GM12892 (cell line): ENCODE measurements around the gene RDH8. TPM values are rescaled to one million over a fixed set of nuclear protein-coding genes. Genes with fewer than 3 reads are reported as not detected.

Experiments used
- DNase-seq: peaks from one replicate; pipeline ENCODE4 v3.0.0; 2011; ENCODE audit not compliant: insufficient read length
- FAIRE-seq: peaks from 2 replicates; lab custom pipeline; 2011; peaks lifted over from hg19 to GRCh38; lab: Jason Lieb, UNC
- POLR2A ChIP-seq: IDR thresholded peaks from 2 replicates; pipeline ENCODE4 v1.6.1; 2011; ENCODE audit warnings: low read depth, low read length, control low read depth
- POLR2AphosphoS5 ChIP-seq: IDR thresholded peaks from 2 replicates; pipeline ENCODE4 v1.6.1; 2011; ENCODE audit warnings: low read depth, low read length, control low read depth
- TAF1 ChIP-seq: IDR thresholded peaks from 2 replicates; pipeline ENCODE4 v1.6.1; 2011; ENCODE audit warnings: low read depth, mild to moderate bottlenecking, control low read depth, low read length, borderline replicate concordance
- polyA plus RNA-seq: library from polyadenylated mRNA; unstranded; fragments of >200 nt; gene quantifications from one replicate; pipeline ENCODE4 v1.2.1, GENCODE V29; 2012; ENCODE audit warnings: missing spikeins, inconsistent platforms; ENCODE audit not compliant: missing spikeins

RDH8 gene
- not detected for polyA plus RNA-seq

- DNase-seq: no peak
- TF ChIP-seq POLR2AphosphoS5 (no peak), POLR2A (no peak), TAF1 (no peak)
- FAIRE-seq: no peak
These were observed at the start of gene RDH8 for GRCh38 chr19:10013316-10013715. RDH8 (plus strand) TSS chr19:10013483; CDS start chr19:10013498, 15 bp downstream.

- no peak for TF ChIP-seq TAF1
- TF ChIP-seq POLR2A: no peak
- no peak for TF ChIP-seq POLR2AphosphoS5
- no peak for DNase-seq
- FAIRE-seq: no peak
These were observed 47.3 kb upstream of the RDH8 start for GRCh38 chr19:9966024-9966423.

GRCh38 chr19:9966448-9966847 is 46.8 kb upstream of the RDH8 start:
- no peak for TF ChIP-seq TAF1
- no peak for TF ChIP-seq POLR2A
- TF ChIP-seq POLR2AphosphoS5: no peak
- DNase-seq (no peak), FAIRE-seq (no peak)

DNA sequence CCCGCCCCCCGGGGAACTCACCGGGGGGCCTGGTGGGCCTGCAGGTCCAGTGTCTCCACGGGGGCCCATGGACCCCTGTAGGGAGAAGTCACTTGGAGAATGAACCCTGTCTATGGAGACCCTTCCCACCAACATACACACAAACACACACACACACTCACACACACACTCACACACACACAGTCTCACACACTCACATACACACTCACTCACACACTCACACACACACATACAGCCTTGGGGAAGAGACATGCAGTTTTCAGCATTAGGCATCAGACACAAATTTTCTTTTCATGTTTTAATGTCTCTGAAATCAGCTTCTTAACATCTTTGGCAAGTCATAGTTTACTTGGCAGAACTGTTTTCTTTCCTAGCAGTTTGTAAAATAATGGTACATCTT is 46.0 kb upstream of the RDH8 start:
- no peak for DNase-seq
- FAIRE-seq: no peak
- TF ChIP-seq POLR2A: no peak
- TF ChIP-seq POLR2AphosphoS5: no peak
- no peak for TF ChIP-seq TAF1

DNA sequence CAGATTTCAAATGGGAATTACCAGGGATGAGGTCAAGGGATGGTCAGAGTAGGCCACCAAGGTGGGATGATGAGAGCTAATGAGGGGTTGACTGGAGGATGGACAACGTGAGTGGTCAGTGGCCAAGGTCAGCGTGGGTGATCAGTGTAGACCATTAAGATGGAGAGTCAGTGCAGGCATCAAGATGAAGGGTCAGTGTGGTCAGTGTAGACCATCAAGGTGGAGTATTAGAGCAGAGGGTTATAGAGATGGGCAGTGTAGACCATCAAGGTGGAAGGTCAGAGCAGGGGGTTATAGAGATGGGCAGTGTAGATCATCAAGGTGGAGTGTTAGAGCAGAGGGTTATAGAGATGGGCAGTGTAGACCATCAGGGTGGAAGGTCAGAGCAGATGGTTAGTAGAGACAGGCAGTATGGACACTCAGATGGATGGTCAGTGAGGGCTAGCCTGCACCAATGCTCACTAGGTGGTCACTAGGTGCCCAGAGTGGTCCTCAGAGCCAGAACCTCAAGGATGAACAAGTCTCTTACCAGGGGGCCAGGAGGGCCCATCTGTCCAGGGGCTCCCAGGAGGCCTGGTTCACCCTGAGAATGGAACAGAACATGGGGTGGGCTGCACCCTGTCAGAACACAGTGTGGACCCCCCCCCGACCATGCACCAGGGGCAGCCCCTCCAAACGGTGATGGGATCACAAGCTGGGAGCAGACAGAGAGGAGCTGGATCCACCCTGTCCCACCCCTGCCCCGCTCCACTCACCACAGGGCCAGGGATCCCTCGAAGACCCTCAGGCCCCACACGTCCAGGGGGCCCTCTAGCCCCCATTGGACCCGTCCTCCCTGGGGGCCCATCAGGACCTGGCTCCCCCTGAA is 44.2 kb upstream of the RDH8 start:
- FAIRE-seq: no peak

GRCh38 chr19:9969688-9969975 is 43.7 kb upstream of the RDH8 start:
- TF ChIP-seq POLR2AphosphoS5 (no peak), POLR2A (no peak), TAF1 (no peak)
- no peak for DNase-seq
- no peak for FAIRE-seq

More for the DNA sequence above, 44.2 kb upstream of the RDH8 start:
- no peak for DNase-seq
- no peak for TF ChIP-seq TAF1

DNA sequence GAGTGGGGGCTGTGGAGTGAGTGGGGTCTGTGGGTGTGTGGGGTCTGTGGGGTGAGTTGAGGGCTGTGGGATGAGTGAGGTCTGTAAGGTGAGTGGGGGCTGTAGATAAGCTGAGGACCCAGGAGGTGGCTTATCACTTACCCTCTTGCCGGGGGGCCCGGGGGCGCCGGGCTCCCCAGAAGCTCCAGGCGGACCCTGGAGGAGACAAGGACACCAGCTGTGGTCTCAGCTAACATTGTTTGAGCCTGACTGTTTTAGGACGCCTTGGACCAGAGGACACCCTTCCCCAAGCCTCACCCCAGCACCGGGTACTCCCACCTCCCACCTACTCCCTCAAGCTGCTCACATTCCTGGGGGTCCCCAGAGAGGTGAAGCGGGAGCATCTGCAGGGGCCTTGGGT is 42.8 kb upstream of the RDH8 start:
- no peak for TF ChIP-seq POLR2A
- no peak for TF ChIP-seq TAF1
- no peak for TF ChIP-seq POLR2AphosphoS5
- no peak for FAIRE-seq
- no peak for DNase-seq

DNA sequence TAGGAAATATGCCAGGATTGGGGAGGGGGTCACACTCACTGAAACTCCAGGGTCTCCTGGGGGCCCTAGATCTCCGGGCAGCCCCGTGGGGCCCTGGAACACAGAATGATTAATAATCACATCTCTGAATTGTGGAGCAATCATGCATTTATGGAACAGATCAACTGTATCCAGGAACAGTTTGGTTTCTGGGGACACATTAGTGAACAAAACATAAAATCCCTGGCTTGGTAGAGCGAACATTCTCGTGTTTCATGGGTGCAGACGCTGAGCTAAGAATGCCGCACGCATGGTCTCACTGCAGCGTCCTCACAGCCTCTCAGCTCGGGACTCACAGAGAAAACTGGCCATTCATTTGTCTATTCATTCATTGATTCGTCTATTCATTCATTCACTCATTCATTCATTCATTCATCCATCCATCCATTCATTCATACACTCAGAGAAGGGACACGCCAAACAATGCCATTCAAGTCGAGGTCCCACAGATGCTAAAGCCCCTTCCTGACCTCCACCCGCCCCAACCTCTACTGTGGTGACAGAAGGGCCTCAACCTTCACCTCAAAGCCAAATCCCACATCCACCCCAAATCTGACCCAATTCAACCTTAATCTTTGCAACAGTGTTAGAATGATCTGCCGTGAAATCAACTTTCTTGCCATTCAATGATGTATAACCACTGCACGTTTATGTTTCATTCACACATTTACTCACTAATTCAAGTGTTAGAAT is 42.0 kb upstream of the RDH8 start:
- TF ChIP-seq POLR2A (no peak), POLR2AphosphoS5 (no peak), TAF1 (no peak)
- DNase-seq: no peak
- FAIRE-seq: no peak

GRCh38 chr19:9972103-9972502 is 41.2 kb upstream of the RDH8 start:
- no peak for FAIRE-seq
- DNase-seq: no peak
- TF ChIP-seq POLR2A: no peak
- no peak for TF ChIP-seq TAF1
- TF ChIP-seq POLR2AphosphoS5: no peak

DNA sequence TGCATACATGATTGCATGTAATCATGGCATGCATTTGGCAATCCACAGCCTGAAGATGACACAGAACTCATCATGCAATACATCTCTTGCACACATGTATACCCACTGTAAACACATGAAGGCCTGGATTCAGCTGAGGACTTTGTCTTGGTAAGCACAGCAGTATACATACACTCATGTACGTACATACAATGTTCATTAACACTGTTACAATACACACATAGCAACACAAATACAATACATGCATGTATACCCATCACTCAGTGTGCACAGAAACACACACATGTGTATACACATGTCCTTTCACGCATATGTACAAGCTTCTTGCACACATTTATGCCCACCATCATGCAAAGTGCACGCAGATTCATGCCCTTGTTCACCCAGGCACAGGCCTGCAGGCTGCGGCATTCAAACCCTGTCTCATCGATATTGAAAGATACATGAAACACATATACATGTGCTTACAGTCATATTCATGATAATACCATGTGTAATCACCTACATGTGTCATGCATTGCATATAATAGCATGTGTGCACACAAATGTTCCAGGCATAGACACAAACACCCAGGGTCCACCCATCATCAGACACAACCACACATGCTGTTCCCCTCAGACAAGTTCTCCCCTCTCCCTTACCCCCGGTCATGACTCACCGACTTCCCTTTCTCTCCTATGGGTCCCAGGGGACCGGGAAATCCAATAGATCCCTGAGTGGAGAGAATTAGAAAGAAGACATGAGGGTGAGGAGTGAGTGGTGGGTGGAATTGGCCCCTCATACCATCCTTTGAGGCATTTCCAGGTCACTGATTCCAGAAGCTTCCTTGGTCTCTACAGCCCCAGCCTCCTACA is 31.6 kb upstream of the RDH8 start:
- no peak for DNase-seq
- TF ChIP-seq TAF1 (no peak), POLR2A (no peak), POLR2AphosphoS5 (no peak)
- no peak for FAIRE-seq

- no peak for DNase-seq
- TF ChIP-seq POLR2AphosphoS5: no peak
- TF ChIP-seq TAF1: no peak
- no peak for TF ChIP-seq POLR2A
- FAIRE-seq: no peak
These were observed 26.4 kb upstream of the RDH8 start for GRCh38 chr19:9986787-9987281.

DNA sequence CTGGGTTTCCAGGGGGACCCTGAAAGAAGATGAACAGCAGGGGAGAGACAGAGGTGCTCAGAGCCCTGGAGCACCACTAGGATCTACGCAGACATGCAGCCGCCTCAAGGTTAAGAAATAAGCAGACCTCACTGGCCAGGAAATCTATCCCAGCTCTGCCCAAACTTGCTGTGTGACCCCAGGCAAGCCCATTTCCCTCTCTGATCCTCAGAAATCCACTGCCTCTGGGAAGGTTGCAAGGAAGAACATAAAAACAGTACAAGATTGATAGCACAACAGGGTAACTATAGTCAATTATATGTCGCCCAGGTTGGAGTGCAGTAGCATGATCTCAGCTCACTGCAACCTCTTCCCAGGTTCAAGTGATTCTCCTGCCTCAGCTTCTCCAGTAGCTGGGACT is 23.8 kb upstream of the RDH8 start:
- FAIRE-seq (no peak), DNase-seq (no peak)
- TF ChIP-seq TAF1 (no peak), POLR2AphosphoS5 (no peak), POLR2A (no peak)
